GM12878 (cell line): ENCODE data around the gene AKT3. TPM values are rescaled to one million over a fixed set of nuclear protein-coding genes. Genes with fewer than 3 reads are reported as not detected.

ENCODE experiments used
- ATAC-seq: fragments of 200-7000 bp; cut with Tn5 transposase; 3 replicates; pipeline ENCODE4 v1.9.1; 2020; ENCODE audit warnings: mild to moderate bottlenecking, moderate library complexity
- BruUV-seq: library from RNA; stranded (reverse); fragments of 400-500 nt; replicated peaks from 2 replicates; lab custom pipeline; 2021; lab: Mats Ljungman, UMichigan
- CTCF ChIA-PET: fragments of 300-600 bp; sonication (Branson Sonifier 250); formaldehyde crosslinking; extraction: SDS; loops from one replicate; lab custom pipeline; 2021; ENCODE audit warnings: inconsistent platforms; lab: Yijun Ruan, JAX
- POLR2A ChIA-PET: fragments of 350-600 bp; formaldehyde crosslinking; extraction: SDS; loops from one replicate; lab custom pipeline; 2021; ENCODE audit warnings: inconsistent platforms; lab: Charles Lee
- RAD21 ChIA-PET: fragments of 300-600 bp; sonication (Branson Sonifier 250); formaldehyde crosslinking; loops from one replicate; lab custom pipeline; 2023; ENCODE audit warnings: antibody characterized with exemption; ENCODE audit not compliant: unreplicated experiment; lab: Charles Lee
- SMC1A ChIA-PET: fragments of 300-600 bp; sonication (Branson Sonifier 250); formaldehyde crosslinking; loops from one replicate; lab custom pipeline; 2023; ENCODE audit not compliant: unreplicated experiment, uncharacterized antibody; lab: Charles Lee
- DNase-seq: peaks from one replicate; pipeline ENCODE4 v3.0.0-alpha.2; 2011; ENCODE audit warnings: low read depth, low spot score
- FAIRE-seq: peaks from 3 replicates; lab custom pipeline; 2011; peaks lifted over from hg19 to GRCh38; lab: Jason Lieb, UNC
- H2AFZ ChIP-seq: 2 replicates; pipeline ENCODE4 v1.6.0; 2011; ENCODE audit warnings: low read depth, low read length, control low read depth; ENCODE audit not compliant: control insufficient read depth
- H3K27ac ChIP-seq: 2 replicates; pipeline ENCODE4 v1.5.1; 2011; ENCODE audit warnings: control low read depth; ENCODE audit not compliant: control insufficient read depth, insufficient read depth
- H3K27me3 ChIP-seq, 2 experiments: replicated peaks in 1 of 2; 2 replicates each; pipeline versions ENCODE4 v1.6.0 to v1.6.1; 2011; ENCODE audit warnings: low read length in 1 of 2; ENCODE audit not compliant: control insufficient read depth in 2 of 2, insufficient read depth in 2 of 2
- H3K36me3 ChIP-seq, 2 experiments: 2 replicates each; pipeline ENCODE4 v1.5.1; 2011; ENCODE audit warnings: low read length in 1 of 2; ENCODE audit not compliant: control insufficient read depth in 2 of 2, insufficient read depth in 2 of 2
- H3K4me1 ChIP-seq: 2 replicates; pipeline ENCODE4 v1.6.1; 2011; ENCODE audit warnings: mild to moderate bottlenecking, low read length, moderate library complexity, mixed read lengths; ENCODE audit not compliant: control insufficient read depth, insufficient read depth
- H3K4me2 ChIP-seq: 2 replicates; pipeline ENCODE4 v1.6.0; 2011; ENCODE audit warnings: control low read depth; ENCODE audit not compliant: control insufficient read depth, insufficient read depth
- H3K4me3 ChIP-seq: fragments of 200-600 bp; sonication (generic); 2 replicates; pipeline ENCODE4 v1.5.1; 2016
- H3K79me2 ChIP-seq: 2 replicates; pipeline ENCODE4 v1.6.0; 2011; ENCODE audit warnings: low read length; ENCODE audit not compliant: control insufficient read depth, insufficient read depth
- H3K9ac ChIP-seq: 2 replicates; pipeline ENCODE4 v1.8.0; 2011; ENCODE audit warnings: low read length, control low read depth, mixed read lengths; ENCODE audit not compliant: control insufficient read depth, insufficient read depth
- H3K9me3 ChIP-seq: replicated peaks from 3 replicates; pipeline ENCODE4 v1.5.1; 2011; ENCODE audit warnings: mild to moderate bottlenecking, low read length; ENCODE audit not compliant: control insufficient read depth, insufficient read depth
- H4K20me1 ChIP-seq: 2 replicates; pipeline ENCODE4 v1.6.0; 2011; ENCODE audit not compliant: control insufficient read depth, insufficient read depth
- ATF7 ChIP-seq: fragments of 450-650 bp; IDR thresholded peaks from 2 replicates; pipeline ENCODE4 v1.6.1; 2016; ENCODE audit warnings: low read depth, mild to moderate bottlenecking
- GABPA ChIP-seq: IDR thresholded peaks from 2 replicates; pipeline ENCODE4 v1.6.1; 2014; ENCODE audit warnings: antibody characterized with exemption, low read depth, mild to moderate bottlenecking, inconsistent platforms
- POU2F2 ChIP-seq: IDR thresholded peaks from 3 replicates; pipeline ENCODE4 v1.6.1; 2011; ENCODE audit warnings: low read depth, mild to moderate bottlenecking, low read length, borderline replicate concordance
- SMC3 ChIP-seq: IDR thresholded peaks from 2 replicates; pipeline ENCODE4 v1.6.1; 2011; ENCODE audit warnings: low read length, improper control_type of control experiment, borderline replicate concordance
- TCF12 ChIP-seq: IDR thresholded peaks from 2 replicates; pipeline ENCODE4 v1.6.1; 2011; ENCODE audit warnings: low read depth, mild to moderate bottlenecking, low read length
- TCF3 ChIP-seq: IDR thresholded peaks from 2 replicates; pipeline ENCODE4 v1.6.1; 2012; ENCODE audit warnings: low read depth, mild to moderate bottlenecking, low read length, borderline replicate concordance; ENCODE audit not compliant: insufficient read depth
- ZNF274 ChIP-seq: IDR thresholded peaks from one replicate; pipeline ENCODE4 v1.8.0; 2011; ENCODE audit not compliant: insufficient read length, insufficient read depth
- WGBS: methylation state at CpG from one replicate; pipeline ENCODE4 v1.1.6; 2016; ENCODE audit warnings: low lambda C conversion rate; ENCODE audit not compliant: insufficient replicate concordance, insufficient coverage; ENCODE audit errors: missing lambda C conversion rate; 5-methylcytosine and 5-hydroxymethylcytosine counted together
- in situ Hi-C: fragments of 300-500 bp; cut with MboI; formaldehyde crosslinking; loops from 9 replicates; pipeline ENCODE4 v1.14.3; 2018; ENCODE audit warnings: mixed read lengths
- intact Hi-C: fragments of 100-400 bp; cut with micrococcal nuclease; formaldehyde crosslinking; loops from one replicate; pipeline ENCODE4 v1.14.2; 2022; ENCODE audit not compliant: unreplicated experiment
- polyA plus RNA-seq, 11 experiments: library from polyadenylated mRNA; depleted of rRNA in 4 of 11; unstranded in 6 of 11; stranded (reverse) in 5 of 11; fragments of >200 nt; fragmentation: Nextera tagmentation in 4 of 11; fragmentation: Illumina TruSeq in 1 of 11; extraction: Ambion mirVana in 4 of 11; extraction: Trizol in 1 of 11; gene quantifications; 1 replicate in 1 of 11; 2 replicates in 10 of 11; pipeline versions ENCODE4 v1.2.1 to v1.2.3, GENCODE V29; 2011 to 2016; ENCODE audit warnings: inconsistent platforms in 2 of 11, missing spikeins in 2 of 11, low read depth in 1 of 11
- total RNA-seq, 4 experiments: library from RNA; depleted of rRNA in 3 of 4; stranded (reverse); fragments of >200 nt in 3 of 4; fragmentation: Illumina TruSeq in 1 of 4; extraction: Trizol in 1 of 4; gene quantifications; 2 replicates each; pipeline versions ENCODE4 v1.2.1 to v1.2.3, GENCODE V29; 2013 to 2021
- TF ChIP-seq, protein P1 (sequence below): fragments of 150-350 bp; IDR thresholded peaks from 2 replicates; pipeline ENCODE4 v1.6.1; 2014; ENCODE audit warnings: mild to moderate bottlenecking, low read depth, low read length
- TF ChIP-seq, protein P2 (sequence below): IDR thresholded peaks from 2 replicates; pipeline ENCODE4 v1.6.1; 2011; ENCODE audit warnings: low read depth, low read length, improper control_type of control experiment, borderline replicate concordance
- TF ChIP-seq, protein P3 (sequence below): fragments of 450-650 bp; IDR thresholded peaks from 2 replicates; pipeline ENCODE4 v1.6.1; 2017; ENCODE audit warnings: antibody characterized with exemption, mild to moderate bottlenecking, moderate library complexity
- TF ChIP-seq, protein P4 (sequence below): fragments of 450-650 bp; IDR thresholded peaks from 2 replicates; pipeline ENCODE4 v1.6.1; 2017; ENCODE audit warnings: mild to moderate bottlenecking, moderate library complexity

The AKT3 gene
- total and polyA plus RNA-seq, 10 of the 15 experiments (the other 5 are each of a cell fraction or from before 2014, with no cell fraction given) = 0.03 to 0.56 (median 0.19) TPM

DNA sequence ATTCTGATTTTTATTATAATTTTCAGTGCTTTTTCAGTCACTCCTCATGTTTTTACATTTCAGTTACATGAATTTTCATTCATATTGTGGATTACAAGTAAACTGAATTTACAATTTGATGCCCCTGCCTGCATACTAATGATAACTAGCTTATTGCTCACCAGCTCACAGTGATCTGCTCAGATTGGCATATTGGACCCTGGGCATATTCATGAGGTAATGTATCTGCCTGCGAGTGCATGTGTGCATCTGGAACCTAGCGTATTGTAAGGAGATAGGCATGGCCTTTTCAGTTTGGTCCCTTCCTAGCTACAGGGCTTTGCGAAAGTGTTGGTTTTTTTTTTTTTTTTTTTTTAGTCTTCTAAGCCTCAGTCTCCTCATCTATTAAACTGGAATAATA lies 380.5 kb downstream of the AKT3 start:
- H3K79me2 ChIP-seq = no peaks in the 10 kb centered on the region
- BruUV-seq = no TSS peak
- in situ Hi-C loops (no loop called here), intact Hi-C loops (no loop called here)
- no peaks in the 10 kb centered on the region for H3K9me3 ChIP-seq
- H2AFZ ChIP-seq = no peak overlapping the region
- no peak overlapping the region for H3K9ac ChIP-seq
- ChIA-PET RAD21 (no interaction called here), SMC1A (no interaction called here), CTCF (no interaction called here), POLR2A (no interaction called here)
- ATAC-seq (no peak), DNase-seq (no peak), FAIRE-seq (no peak)
- H3K27ac ChIP-seq = no peak overlapping the region
- H3K4me2 ChIP-seq = no peak overlapping the region
- H4K20me1 ChIP-seq = no peaks in the 10 kb centered on the region
- H3K4me1 ChIP-seq = peaks cover 7% of the 10 kb centered on the region; the same call in 1 of the 2 replicates
- 100% methylated on average over 3 of the region's 3 CpGs for WGBS
- H3K36me3 ChIP-seq = no peaks in the 10 kb centered on the region
- H3K4me3 ChIP-seq = no peak overlapping the region
- TF ChIP-seq, protein P1, sequence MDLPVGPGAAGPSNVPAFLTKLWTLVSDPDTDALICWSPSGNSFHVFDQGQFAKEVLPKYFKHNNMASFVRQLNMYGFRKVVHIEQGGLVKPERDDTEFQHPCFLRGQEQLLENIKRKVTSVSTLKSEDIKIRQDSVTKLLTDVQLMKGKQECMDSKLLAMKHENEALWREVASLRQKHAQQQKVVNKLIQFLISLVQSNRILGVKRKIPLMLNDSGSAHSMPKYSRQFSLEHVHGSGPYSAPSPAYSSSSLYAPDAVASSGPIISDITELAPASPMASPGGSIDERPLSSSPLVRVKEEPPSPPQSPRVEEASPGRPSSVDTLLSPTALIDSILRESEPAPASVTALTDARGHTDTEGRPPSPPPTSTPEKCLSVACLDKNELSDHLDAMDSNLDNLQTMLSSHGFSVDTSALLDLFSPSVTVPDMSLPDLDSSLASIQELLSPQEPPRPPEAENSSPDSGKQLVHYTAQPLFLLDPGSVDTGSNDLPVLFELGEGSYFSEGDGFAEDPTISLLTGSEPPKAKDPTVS = no peak
- TF ChIP-seq SMC3 (no peak), POU2F2 (no peak), TCF3 (no peak), TCF12 (no peak), ZNF274 (no peak), GABPA (no peak), ATF7 (no peak)
- TF ChIP-seq, protein P2, sequence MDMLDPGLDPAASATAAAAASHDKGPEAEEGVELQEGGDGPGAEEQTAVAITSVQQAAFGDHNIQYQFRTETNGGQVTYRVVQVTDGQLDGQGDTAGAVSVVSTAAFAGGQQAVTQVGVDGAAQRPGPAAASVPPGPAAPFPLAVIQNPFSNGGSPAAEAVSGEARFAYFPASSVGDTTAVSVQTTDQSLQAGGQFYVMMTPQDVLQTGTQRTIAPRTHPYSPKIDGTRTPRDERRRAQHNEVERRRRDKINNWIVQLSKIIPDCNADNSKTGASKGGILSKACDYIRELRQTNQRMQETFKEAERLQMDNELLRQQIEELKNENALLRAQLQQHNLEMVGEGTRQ = no peak
- TF ChIP-seq, protein P3, sequence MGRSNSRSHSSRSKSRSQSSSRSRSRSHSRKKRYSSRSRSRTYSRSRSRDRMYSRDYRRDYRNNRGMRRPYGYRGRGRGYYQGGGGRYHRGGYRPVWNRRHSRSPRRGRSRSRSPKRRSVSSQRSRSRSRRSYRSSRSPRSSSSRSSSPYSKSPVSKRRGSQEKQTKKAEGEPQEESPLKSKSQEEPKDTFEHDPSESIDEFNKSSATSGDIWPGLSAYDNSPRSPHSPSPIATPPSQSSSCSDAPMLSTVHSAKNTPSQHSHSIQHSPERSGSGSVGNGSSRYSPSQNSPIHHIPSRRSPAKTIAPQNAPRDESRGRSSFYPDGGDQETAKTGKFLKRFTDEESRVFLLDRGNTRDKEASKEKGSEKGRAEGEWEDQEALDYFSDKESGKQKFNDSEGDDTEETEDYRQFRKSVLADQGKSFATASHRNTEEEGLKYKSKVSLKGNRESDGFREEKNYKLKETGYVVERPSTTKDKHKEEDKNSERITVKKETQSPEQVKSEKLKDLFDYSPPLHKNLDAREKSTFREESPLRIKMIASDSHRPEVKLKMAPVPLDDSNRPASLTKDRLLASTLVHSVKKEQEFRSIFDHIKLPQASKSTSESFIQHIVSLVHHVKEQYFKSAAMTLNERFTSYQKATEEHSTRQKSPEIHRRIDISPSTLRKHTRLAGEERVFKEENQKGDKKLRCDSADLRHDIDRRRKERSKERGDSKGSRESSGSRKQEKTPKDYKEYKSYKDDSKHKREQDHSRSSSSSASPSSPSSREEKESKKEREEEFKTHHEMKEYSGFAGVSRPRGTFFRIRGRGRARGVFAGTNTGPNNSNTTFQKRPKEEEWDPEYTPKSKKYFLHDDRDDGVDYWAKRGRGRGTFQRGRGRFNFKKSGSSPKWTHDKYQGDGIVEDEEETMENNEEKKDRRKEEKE = no peak
- TF ChIP-seq, protein P4, sequence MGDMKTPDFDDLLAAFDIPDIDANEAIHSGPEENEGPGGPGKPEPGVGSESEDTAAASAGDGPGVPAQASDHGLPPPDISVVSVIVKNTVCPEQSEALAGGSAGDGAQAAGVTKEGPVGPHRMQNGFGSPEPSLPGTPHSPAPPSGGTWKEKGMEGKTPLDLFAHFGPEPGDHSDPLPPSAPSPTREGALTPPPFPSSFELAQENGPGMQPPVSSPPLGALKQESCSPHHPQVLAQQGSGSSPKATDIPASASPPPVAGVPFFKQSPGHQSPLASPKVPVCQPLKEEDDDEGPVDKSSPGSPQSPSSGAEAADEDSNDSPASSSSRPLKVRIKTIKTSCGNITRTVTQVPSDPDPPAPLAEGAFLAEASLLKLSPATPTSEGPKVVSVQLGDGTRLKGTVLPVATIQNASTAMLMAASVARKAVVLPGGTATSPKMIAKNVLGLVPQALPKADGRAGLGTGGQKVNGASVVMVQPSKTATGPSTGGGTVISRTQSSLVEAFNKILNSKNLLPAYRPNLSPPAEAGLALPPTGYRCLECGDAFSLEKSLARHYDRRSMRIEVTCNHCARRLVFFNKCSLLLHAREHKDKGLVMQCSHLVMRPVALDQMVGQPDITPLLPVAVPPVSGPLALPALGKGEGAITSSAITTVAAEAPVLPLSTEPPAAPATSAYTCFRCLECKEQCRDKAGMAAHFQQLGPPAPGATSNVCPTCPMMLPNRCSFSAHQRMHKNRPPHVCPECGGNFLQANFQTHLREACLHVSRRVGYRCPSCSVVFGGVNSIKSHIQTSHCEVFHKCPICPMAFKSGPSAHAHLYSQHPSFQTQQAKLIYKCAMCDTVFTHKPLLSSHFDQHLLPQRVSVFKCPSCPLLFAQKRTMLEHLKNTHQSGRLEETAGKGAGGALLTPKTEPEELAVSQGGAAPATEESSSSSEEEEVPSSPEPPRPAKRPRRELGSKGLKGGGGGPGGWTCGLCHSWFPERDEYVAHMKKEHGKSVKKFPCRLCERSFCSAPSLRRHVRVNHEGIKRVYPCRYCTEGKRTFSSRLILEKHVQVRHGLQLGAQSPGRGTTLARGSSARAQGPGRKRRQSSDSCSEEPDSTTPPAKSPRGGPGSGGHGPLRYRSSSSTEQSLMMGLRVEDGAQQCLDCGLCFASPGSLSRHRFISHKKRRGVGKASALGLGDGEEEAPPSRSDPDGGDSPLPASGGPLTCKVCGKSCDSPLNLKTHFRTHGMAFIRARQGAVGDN = no peak
- no peaks in the 10 kb centered on the region for H3K27me3 ChIP-seq
